Middle frontal gyrus (tissue), 1 donor: ENCODE data around the gene IRF2BP1.
"Not testable (repeated sequence)": the region's sequence is repeated elsewhere in the genome, so short reads cannot be mapped to it uniquely, and the experiment has no call there.

Source experiments
- DNase-seq: peaks from one replicate; pipeline ENCODE4 v3.0.0-alpha.2; 2015; ENCODE audit warnings: low spot score; ENCODE audit errors: extremely low spot score

Gene IRF2BP1

DNA sequence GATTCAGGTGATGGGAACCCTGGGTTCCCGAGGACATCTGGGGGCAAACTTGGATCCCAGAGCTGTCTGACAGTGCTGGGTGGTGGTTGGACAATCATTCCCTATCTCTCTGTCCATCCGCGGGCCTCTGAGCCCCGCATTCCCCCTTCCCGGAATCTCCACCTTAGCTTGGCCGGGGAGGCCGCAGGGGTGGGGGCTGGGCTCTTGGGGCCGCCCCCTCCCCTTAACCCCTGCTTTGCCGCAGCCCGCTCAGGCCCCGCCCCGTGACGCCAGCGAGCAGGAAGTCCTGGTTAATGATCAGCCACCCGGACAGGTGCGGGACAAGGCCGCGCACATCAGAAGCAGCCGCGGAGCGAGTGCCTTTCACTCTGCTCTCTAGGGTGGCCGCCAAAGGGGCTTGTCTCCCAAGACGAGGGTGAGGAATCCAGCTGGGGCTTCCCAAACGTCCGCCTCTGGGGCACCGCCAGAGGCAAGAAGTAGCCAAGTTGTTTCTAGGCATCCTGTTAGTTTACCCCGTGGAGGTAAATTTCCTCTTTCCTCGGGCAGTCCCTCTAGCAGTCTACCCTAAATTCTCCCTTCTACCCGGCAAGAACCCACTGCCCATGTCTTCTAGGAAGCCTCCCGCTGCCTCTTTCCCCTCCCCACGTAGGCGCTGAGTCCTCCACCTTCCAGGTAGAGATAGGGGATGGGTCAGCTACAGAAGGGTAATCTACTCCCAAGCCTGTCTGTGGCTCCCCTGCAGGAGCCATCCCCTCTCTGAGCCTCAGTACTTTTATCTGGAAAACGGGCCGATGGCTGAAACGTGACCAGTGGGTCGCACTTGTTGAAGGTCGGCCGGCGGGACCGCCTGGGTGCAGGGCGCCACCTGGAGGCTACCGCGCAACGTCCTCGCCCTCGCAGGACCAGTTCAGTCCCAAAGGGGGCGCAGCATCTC lies 3.0 kb downstream of the IRF2BP1 start:
- no peak for DNase-seq

DNA sequence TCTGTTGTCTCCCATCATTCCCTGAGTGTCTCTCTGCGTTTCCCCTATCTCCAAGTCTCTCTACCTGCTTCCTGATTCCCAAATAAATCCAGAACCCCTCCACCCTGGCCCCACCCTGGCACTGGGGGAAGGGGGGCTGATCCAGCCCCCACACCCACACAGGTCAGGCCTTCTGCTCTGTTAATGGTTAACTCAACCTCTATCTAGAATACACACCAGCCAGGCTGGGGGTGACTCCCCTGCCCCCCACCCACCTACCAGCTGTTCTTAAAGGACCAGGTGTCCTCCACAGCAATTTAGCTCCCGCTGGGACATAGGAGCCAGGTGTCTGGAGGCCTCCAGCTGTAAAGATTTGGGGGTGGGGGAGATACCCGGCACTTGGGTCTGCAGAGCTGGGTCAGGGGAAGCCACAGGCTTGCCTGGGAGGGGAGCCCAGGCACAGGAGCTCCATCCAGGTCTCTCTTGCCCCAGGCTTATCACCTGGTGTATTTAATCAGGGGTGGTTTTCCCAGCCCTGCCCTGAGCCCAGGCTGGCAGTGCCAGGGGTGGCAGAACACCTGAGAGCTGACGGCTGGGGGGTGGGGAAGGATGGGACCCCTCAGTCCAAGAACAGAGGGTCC lies 3.9 kb downstream of the IRF2BP1 start:
- DNase-seq = no peak

DNA sequence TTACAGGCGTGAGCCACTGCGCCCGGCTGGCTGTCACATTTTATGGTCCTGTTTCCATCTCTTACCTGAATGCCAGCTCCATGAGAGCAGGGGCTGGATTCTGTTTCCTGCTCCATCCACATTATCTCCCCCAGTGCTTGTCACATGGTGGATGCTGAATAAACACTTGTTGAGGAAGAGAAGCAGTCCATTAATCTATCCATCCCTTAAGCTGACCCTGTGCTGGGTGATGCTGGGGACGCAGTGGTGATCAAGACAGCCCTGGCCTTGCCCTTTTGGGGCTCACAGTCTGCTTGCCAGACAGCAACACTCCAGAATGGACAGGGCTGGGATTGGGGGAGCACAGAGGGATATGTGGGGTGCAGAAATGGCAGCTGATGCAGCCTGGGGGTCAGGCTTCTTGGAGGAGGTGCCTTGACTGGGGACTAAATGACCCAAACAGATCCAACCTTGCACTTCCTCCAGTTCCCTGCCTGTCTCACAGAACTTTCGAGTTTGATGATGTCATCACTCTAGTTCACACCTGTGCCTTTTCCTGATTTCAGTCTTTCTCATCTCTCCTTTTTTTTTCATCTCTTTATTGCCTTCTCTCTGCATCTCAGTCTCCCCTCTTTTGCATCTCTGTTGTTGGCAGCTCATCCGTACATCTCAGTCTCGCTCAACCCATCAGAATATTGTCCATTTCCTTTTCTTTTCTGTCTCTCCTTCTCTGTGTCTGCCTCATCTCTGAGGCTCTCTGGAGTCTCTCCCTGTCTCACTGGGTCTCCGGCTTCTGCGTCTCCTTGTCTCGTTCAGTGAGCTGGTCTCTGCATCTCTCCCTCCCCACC lies 4.6 kb downstream of the IRF2BP1 start:
- DNase-seq = no peak

DNA sequence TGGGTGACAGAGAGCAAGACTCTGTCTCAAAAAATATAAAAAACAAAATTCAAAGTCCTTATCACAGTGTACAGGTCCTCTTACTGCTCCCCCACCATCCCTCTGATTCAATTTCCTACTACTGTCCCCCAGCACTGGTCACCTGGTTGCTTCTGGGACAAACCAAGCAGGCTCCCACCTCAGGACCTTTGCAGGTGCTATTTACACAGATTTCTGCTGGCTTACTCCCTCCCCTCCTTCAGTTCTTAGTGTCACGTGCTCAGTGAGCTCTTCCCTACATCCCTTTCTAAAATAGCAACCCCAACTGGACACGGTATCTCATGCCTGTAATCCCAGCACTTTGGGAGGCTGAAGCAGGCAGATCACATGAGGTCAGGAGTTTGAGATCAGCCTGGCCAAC lies 6.0 kb downstream of the IRF2BP1 start:
- DNase-seq = no peak

DNA sequence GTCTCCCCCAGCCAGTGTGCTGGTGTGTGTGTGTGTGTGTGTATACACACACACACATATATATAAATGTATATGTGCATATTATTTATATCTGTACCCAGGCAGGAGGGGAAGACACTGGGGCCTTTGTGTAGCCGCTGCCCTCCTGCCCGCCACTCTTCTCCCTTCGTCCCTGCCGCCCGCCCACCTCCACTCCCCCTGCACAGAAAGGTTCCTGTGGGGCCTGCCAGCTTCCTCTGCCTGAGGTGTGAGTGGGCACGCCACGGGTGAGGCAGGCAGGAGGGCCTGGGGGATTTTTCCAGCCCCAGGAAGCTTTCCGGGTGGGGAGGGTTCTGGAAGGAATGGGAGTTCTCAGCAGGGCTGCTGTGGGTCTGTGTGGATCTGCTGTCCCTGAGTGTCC lies 6.9 kb downstream of the IRF2BP1 start:
- DNase-seq = no peak

DNA sequence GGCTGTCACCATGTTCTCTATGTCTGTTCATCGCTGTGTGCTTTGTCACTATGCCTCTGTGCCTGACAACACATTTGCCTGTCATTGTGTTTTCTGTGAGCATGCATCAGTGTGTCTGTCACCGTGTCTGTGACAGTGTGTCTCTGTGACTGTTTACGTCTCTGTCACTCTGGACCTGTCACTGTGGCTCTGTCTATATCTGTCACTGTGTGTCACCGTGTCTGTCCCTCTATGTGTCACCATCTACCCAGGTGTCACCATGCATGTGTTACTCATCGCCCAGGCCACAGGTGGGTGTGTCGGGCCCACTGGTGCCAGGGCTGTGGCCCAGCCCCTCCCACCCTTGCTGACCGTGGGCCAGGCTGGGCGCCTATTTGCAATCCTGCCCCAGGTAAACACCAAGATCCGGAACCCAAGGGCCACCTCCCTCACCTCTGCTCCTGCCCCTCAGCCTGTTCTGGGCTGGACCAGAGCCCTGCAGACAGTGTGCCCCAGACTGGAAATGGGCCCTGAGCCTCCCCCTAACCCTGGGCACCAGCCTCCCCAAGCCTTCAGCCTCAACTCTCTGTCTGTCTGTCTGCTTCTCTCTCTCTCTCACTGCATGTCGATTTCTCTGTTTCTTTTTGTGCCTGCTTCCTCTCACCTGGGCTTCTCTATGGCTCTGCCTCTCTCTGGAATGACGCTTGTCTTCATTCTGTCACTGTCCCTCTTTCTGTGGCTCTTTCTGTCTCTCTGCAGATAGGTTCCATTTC lies 7.7 kb downstream of the IRF2BP1 start:
- no peak for DNase-seq

DNA sequence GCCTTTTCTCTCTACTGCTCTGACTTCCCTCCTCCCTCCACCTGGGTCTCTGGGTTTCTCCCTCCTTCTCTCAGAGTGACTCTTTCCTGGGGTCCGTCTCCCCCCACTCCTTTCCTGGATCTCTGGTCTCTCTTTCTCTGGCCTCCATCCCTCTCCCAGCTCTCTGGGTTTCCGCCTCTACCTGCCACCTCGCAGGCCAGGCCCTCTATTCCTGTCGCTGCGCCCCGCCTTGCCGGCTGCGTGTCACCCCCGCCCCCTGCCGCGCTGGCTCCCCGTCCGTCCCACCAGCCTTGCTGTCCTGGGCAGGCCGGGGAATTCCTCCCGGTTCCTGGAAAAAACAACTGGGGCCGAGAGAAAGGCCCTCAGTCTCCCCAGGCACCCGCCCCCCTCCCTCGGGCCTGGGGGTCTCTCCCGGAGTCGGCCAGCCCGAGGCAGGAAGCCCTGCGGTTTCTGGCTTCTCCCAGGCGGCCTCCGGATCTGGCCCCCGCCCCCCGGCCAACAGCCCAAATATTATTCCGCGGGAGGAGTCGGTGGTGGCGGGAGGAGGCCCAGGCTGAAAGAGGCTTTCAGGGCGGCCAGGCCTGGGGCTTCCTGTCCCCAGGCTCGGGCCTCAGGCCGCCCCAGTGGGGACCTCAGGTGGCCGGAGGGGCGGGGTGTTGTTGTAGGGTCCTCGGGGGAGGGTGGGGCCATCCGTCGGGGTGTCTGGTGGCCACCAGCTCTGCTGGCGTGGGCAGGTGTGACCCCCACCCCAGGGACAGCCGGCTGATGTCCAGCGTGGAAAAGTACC lies 9.3 kb downstream of the IRF2BP1 start:
- no peak for DNase-seq

DNA sequence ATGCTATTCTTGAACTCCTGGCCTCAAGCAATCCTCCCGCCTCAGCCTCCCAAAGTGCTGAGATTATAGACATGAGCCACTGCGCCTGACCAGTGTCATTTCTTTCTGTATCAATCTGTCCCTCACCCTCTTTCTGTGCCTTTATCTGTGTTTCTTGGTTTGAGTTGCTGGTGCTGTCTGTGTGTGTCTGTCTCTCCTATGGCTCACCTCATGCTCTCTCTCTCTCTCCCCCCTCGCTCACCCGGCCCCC lies 9.9 kb downstream of the IRF2BP1 start:
- no peak for DNase-seq

DNA sequence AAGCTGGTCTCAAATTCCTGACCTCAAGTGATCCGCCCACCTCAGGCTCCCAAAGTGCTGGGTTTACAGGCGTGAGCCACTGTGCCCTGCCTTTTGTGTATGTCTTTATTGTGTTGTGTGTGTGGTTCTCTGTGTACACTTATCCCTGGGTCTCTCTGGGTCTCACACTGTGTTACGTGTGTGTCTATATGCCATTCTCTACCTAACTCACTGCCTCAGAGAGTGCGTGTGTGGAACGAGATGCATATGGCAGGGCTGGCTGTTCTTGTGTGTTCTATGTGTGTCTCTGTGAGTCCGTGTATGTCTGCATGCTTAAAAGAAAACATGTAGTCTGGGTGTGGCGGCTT lies 11.3 kb downstream of the IRF2BP1 start:
- no peak for DNase-seq

DNA sequence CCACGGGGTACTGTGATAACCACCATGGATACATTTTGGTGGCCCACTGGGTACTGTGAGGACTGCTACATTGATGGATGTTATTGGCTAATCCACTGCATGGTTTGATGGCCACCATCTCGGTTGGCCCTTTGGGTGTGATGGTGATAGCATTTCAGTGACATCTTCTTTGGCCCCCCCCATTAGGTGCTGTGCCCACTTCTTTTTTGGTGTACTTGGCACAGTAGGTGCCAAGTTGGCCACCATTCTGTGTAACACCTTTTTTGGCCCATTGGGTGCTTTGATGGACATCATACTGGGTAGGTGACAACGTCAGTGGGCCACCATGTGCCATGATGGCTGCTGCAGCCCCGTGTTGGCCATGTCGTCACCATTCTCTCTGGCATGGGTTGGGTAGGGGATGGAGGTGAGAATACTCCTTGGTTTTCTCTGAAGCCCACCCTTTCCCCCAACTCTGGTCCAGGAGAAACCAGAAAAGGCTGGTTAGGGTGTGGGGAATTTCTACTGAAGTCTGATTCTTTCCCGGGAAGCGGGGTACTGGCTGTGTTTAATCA lies 12.6 kb downstream of the IRF2BP1 start:
- no peak for DNase-seq

DNA sequence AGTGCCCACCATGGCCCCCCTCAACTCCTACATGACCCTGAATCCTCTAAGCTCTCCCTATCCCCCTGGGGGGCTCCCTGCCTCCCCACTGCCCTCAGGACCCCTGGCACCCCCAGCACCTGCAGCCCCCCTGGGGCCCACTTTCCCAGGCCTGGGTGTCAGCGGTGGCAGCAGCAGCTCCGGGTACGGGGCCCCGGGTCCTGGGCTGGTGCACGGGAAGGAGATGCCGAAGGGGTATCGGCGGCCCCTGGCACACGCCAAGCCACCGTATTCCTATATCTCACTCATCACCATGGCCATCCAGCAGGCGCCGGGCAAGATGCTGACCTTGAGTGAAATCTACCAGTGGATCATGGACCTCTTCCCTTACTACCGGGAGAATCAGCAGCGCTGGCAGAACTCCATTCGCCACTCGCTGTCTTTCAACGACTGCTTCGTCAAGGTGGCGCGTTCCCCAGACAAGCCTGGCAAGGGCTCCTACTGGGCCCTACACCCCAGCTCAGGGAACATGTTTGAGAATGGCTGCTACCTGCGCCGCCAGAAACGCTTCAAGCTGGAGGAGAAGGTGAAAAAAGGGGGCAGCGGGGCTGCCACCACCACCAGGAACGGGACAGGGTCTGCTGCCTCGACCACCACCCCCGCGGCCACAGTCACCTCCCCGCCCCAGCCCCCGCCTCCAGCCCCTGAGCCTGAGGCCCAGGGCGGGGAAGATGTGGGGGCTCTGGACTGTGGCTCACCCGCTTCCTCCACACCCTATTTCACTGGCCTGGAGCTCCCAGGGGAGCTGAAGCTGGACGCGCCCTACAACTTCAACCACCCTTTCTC lies 13.6 kb downstream of the IRF2BP1 start:
- no peak for DNase-seq

DNA sequence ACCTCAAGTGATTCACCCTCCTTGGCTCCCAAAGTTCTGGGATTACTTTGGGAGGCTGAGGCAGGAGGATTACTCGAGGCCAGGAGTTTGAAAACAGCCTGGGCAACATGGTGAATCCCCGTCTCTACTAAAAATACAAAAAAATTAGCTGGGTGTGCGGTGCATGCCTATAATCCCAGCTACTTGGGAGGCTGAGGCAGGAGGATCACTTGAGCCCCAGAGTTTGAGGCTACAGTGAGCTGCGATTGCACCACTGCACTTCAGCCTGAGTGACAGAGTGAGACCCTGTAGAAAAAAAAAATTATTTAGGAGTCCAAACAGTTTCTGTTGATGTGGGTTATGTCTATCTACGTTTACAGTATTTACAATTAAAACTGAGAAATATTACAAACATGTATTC lies 15.1 kb downstream of the IRF2BP1 start:
- DNase-seq = no peak

DNA sequence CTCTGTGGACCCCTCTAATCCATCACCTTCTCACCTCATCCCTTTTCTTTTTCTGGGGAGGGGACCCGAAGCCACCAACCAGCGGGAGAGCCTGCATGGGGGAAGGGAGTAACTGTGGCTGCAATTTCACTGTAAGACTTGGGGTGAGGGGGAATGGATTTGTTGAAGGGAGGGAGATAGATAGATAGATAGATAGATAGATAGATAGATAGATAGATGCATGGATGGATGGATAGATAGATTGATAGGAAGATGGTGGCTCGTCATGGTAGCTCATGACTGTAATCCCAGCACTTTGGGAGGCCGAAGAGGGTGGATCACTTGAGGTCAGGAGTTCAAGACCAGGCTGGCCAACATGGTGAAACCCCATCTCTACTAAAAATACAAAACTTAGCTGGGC lies 18.7 kb downstream of the IRF2BP1 start:
- not testable (repeated sequence) for DNase-seq

DNA sequence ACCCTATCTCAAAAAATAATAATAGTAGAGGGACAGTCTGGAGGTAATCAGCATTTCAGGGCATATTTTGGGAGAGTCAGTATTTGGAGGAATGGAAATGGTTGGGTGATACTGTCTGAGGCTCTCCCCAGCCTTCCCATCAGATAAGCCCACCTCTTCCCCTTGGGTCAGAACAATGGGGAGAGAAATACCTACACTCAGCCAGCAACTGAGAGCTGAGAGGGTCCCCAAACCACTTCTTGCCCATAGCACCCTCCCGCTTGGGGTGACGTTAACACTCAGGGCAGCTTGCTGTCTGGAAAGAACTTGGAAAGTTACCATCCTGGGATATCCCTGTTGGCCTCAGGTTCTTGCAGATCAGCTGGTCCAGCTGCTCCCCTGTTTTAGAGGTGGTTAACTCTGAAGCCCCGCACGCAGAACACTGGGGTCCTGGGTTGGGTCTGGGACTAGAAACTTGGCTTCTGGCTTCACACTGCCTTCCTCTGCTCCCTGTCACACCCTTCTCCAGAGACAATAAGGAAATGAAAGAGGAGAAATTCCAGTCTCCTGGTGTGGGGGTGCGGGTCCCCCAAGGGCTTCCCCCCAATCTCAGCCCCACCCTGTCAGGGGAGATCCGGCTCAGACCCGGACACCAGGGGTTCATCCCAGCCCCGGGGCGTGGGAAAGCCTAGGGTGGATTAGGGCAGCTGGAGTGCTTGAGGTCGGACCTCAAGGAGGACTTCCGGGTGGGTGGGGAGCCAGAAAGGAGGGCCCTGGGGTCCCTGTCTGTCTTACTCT lies 19.4 kb downstream of the IRF2BP1 start:
- DNase-seq = no peak

DNA sequence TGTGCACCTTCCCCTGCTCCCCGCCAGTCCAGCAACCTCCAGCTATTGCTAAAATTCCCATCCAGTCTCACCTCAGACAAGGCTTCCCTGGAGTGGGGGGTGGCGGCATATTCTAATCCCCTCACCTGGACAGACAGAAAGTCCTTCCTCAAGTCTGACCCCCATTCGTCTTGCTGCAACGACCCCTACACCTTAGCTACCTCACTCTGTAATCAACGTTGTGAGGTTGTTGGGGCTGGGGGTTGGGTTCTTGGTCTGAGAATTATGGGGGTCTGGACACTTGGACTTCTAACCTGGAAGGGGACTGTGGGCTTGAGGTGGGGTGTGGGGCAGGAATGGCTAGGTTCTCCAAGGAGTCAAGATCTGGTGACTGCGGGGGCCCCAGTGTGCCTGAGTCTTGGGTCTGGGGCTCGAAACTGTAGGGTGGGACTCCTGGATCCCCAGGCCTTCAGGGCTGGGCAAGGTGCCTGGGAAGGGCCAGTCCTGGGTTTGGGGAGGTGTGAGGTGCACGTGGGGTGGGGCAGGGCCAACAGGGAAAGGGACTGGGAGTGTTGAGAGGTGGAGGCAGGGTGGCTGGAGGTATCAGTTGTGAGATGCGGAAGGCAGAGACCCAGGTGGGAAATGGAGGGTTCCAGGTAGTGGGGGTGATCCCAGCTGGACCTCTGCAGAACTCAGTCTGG lies 20.5 kb downstream of the IRF2BP1 start:
- DNase-seq = no peak

DNA sequence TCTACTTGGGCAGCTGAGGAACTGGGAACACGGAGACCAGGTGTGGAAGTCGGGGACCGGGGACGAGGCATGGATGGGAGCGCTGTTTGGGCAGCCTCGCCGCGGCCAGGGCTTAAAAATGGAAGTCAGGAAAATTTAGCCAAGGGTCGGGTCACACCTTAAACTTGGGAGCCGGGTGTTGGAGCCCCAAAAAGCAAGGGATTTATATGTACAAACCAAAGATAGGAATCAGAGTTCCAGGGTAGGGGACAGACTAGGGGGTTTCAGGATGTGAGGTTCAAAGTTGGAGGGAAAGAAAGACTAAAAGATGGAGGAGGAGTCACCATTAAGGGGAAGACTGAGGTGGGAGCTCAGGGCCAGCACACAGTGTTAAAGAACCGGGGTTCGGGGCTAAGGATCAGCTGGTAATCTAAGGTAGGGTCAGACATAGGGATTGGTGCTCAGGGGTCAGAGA lies 21.3 kb downstream of the IRF2BP1 start:
- no peak for DNase-seq

DNA sequence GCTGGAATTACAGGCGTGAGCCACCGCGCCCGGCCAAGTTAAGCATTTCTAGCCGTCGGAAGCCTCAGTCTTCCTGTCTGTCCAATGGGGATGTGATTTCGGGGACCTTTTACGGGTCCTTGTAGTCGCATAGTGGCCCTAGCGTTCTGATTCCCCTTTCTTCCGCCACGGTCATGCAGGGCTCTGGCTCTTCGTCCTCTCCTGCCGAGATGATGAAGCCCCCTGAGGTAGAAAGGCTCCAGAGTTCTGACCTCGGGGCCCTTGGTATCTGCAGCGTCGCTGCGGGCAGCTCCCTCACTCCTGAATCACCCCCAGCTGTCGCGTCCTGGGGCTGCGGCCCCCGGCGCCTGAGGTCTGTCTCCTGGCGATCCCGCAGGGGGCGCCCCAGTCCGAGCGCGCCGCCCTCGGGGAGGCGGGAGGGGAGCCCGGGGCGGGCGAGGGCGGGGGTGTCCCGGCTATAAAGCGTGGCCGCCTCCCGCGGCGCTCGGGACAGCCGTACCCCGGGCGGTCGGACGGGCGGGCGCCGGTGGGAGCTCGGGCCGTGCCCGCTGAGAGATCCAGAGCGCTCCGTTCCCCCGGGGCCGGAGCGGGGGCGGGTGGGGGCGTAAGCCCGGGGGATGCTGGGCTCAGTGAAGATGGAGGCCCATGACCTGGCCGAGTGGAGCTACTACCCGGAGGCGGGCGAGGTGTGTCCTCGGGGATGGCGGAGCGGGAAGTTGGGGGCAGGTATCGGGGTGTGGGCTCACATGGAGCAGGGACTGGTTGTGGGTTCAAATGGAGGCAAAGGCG lies 21.9 kb downstream of the IRF2BP1 start, which contains the start of gene FOXA3:
FOXA3 (plus strand) TSS at position 487 of the 789 bp plus-strand sequence; CDS start at position 618, 131 bp downstream.
- DNase-seq = no peak
